ENCODE data around the gene GABRG3.

DNA sequence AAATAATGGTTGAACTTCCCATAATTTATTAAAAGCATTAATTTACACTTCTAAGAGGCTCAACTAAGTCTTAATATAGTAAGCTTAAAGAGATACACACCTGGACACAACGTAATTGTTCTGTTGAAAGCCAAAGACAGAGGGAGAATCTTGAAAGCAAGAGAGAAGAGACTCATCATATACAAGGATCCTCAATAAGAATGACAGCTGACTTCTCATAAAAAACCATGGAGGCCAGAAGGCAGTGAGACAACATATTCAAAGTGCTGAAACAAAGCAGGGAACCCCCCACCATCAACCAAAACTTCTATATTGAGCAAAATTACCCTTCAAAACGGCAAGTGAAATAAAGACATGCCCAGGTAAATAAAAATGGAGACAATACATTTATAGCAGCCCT, 16.6 kb upstream of the GABRG3 start:
- no peak for TF ChIP-seq SIN3A (IDR thresholded peaks at IDR 0.05; ENCODE audit: low read depth)
- TF ChIP-seq POLR2A (IDR thresholded peaks at IDR 0.05; ENCODE audit: borderline replicate concordance, extremely low read depth, insufficient read depth, insufficient read length), result no peak
- no peak for TF ChIP-seq YY1 (IDR thresholded peaks at IDR 0.05; ENCODE audit: extremely low read depth, insufficient replicate concordance, low read depth, low read length)
- TF ChIP-seq, protein P1, sequence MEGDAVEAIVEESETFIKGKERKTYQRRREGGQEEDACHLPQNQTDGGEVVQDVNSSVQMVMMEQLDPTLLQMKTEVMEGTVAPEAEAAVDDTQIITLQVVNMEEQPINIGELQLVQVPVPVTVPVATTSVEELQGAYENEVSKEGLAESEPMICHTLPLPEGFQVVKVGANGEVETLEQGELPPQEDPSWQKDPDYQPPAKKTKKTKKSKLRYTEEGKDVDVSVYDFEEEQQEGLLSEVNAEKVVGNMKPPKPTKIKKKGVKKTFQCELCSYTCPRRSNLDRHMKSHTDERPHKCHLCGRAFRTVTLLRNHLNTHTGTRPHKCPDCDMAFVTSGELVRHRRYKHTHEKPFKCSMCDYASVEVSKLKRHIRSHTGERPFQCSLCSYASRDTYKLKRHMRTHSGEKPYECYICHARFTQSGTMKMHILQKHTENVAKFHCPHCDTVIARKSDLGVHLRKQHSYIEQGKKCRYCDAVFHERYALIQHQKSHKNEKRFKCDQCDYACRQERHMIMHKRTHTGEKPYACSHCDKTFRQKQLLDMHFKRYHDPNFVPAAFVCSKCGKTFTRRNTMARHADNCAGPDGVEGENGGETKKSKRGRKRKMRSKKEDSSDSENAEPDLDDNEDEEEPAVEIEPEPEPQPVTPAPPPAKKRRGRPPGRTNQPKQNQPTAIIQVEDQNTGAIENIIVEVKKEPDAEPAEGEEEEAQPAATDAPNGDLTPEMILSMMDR (IDR thresholded peaks at IDR 0.05 in 2 of 3, conservative IDR thresholded peaks at IDR 0.05 in 1 of 3; ENCODE audit: borderline replicate concordance in 1 of 3, insufficient read depth in 1 of 3, low read depth in 2 of 3, low read length in 2 of 3), result no peak

All from HCT116 (cell line).